T-cell (primary cell): Measurements from ENCODE around the gene TTF2. TPM values are rescaled to one million over a fixed set of nuclear protein-coding genes. Genes with fewer than 3 reads are reported as not detected.
"Not testable (repeated sequence)": the region's sequence is repeated elsewhere in the genome, so short reads cannot be mapped to it uniquely, and the experiment has no call there.

Source experiments
- ATAC-seq, 4 experiments: fragments of 200-7000 bp in 3 of 4; fragments of 150-1000 bp in 1 of 4; cut with Tn5 transposase; replicated peaks in 1 of 4; 1 replicate in 3 of 4; 2 replicates in 1 of 4; pipeline ENCODE4 v1.10.0; 2021; ENCODE audit warnings: moderate library complexity in 3 of 4, mild to moderate bottlenecking in 2 of 4, moderate number of reproducible peaks in 1 of 4
- CTCF ChIA-PET, 2 donors: fragments of 300-600 bp; sonication (Branson Sonifier 250); formaldehyde crosslinking; loops; one replicate each; lab custom pipeline; 2022; ENCODE audit warnings: antibody characterized with exemption in 2 of 2; lab: Charles Lee
- POLR2A ChIA-PET, 2 donors: fragments of 300-600 bp; sonication (Branson Sonifier 250); formaldehyde crosslinking; loops; one replicate each; lab custom pipeline; 2022; ENCODE audit warnings: antibody characterized with exemption in 2 of 2; lab: Charles Lee
- DNase-seq, 35 experiments: peaks; one replicate each; pipeline versions ENCODE4 v3.0.0 to v3.0.0-alpha.2; 2013 to 2023
- H3K27ac ChIP-seq: one replicate; pipeline ENCODE4 v1.5.1; 2013; ENCODE audit warnings: low read length
- H3K27me3 ChIP-seq, 2 experiments: replicated peaks in 1 of 2; 1 replicate in 1 of 2; 2 replicates in 1 of 2; pipeline versions ENCODE4 v1.6.1 to v1.7.0; 2013; ENCODE audit warnings: low read length in 1 of 2, mixed read lengths in 1 of 2; ENCODE audit not compliant: control insufficient read depth in 2 of 2, insufficient read depth in 2 of 2; ENCODE audit errors: extremely low read depth in 1 of 2
- H3K36me3 ChIP-seq, 2 donors: 1 replicate in 1 of 2; 2 replicates in 1 of 2; pipeline versions ENCODE4 v1.6.1 to v1.7.0; 2013; ENCODE audit warnings: low read length in 1 of 2; ENCODE audit not compliant: control insufficient read depth in 2 of 2, insufficient read depth in 1 of 2; ENCODE audit errors: extremely low read depth in 1 of 2
- H3K4me1 ChIP-seq, 2 experiments: 1 replicate in 1 of 2; 2 replicates in 1 of 2; pipeline versions ENCODE4 v1.6.1 to v1.7.0; 2013; ENCODE audit warnings: low read length in 2 of 2, mixed read lengths in 1 of 2; ENCODE audit not compliant: insufficient read depth in 2 of 2, control insufficient read depth in 1 of 2; ENCODE audit errors: extremely low read depth in 1 of 2
- H3K4me3 ChIP-seq, 2 donors: 1 replicate in 1 of 2; 2 replicates in 1 of 2; pipeline versions ENCODE4 v1.5.1 to v1.7.0; 2013; ENCODE audit warnings: mild to moderate bottlenecking in 2 of 2, low read length in 1 of 2, moderate library complexity in 1 of 2; ENCODE audit not compliant: control insufficient read depth in 1 of 2; ENCODE audit errors: extremely low read depth in 1 of 2
- H3K9me3 ChIP-seq: 2 replicates; pipeline ENCODE4 v1.7.0; 2013
- H3K27ac Mint-ChIP-seq, 2 donors: one replicate each; pipeline ENCODE4 v1.8.0; 2020 to 2021; ENCODE audit warnings: mild to moderate bottlenecking in 2 of 2, mixed read lengths in 2 of 2
- H3K27me3 Mint-ChIP-seq, 2 donors: one replicate each; pipeline ENCODE4 v1.8.0; 2021 to 2022; ENCODE audit warnings: mixed read lengths in 2 of 2
- H3K36me3 Mint-ChIP-seq: one replicate; pipeline ENCODE4 v1.8.0; 2021; ENCODE audit warnings: mixed read lengths
- H3K4me1 Mint-ChIP-seq, 3 donors: one replicate each; pipeline ENCODE4 v1.8.0; 2020 to 2022; ENCODE audit warnings: mixed read lengths in 3 of 3, mild to moderate bottlenecking in 1 of 3
- H3K4me3 Mint-ChIP-seq, 3 donors: one replicate each; pipeline ENCODE4 v1.8.0; 2020 to 2022; ENCODE audit warnings: mild to moderate bottlenecking in 3 of 3, mixed read lengths in 3 of 3, moderate library complexity in 3 of 3
- H3K9me3 Mint-ChIP-seq, 3 donors: one replicate each; pipeline ENCODE4 v1.8.0; 2020 to 2022; ENCODE audit warnings: mixed read lengths in 3 of 3
- WGBS: methylation state at CpG from one replicate; pipeline ENCODE4 v1.1.5; 2013; ENCODE audit warnings: missing lambda C conversion rate; ENCODE audit not compliant: insufficient coverage; 5-methylcytosine and 5-hydroxymethylcytosine counted together
- total RNA-seq, 35 experiments: library from RNA in 6 of 35; stranded (reverse) in 6 of 35; fragments of 120-200 nt in 1 of 35; gene quantifications; one replicate each; pipeline versions ENCODE4 v1.2.1 to v1.2.4 and lab custom pipeline; 2013 to 2026

The TTF2 gene
- total RNA-seq, 5 donors from 2014 or later (not counting 1 experiment from before 2014, with no cell fraction given), result 26.7 to 37.1 (median 33.8) TPM

DNA sequence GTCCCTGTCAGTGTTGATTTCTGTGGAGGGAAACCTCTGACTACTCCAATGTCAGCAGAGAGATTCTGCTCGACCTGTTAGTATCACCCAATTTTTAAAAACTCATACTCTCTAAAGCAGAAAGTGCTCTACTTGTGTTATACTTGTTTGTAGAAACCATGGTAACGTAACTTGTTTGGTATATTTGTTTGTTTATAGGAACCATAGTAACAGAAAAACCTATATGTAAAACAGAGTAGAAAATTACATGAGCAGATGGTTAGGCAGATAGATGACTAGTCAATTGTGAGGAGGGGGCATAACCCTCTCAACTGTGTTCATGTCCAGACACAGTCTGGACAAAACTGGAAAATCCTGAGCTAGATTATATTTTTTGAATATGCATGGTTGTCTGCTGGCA is 54.8 kb downstream of the TTF2 start:
- POLR2A ChIA-PET, result no interaction called here
- Mint-ChIP-seq H3K36me3 (no peaks in the 10 kb centered on the region), H3K27me3 (peaks cover 0 to 3% of the 10 kb centered on the region in 2 donors)

DNA sequence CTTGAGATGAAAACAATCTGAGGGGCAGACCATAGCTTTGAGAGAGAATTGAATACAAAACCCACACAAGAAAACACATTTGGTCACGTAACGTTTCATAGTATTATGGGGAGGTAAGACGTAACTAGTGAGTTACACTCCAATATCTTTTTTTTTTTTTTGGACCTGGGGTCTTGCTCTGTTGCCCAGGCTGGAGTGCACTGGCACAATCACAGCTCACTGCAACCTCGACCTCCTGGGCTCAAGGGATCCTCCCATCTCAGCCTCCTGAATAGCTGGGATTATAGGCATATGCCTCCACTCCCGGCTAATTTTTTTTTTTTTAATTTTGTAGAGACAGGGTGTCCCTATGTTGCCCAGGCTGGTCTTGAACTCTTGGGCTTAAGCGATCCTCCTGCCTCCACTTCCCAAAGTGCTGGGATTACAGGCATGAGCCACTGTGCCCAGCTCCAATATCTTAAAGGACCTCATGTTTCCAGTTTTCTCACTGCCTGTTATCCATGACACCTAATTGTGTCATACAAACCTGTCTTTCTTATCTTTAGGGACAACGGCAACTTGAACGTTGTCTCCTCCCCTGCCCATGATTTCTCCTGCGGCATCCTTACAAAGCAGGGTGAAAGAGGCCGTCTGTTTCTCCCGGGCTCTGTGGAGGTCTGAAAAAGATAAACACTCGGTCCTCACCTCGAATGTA is 56.1 kb downstream of the TTF2 start:
- H3K27ac ChIP-seq, result no peak overlapping the region
- ATAC-seq (no peak), DNase-seq (no peak)
- peaks cover 6 to 13% (median 12%) of the 10 kb centered on the region in 3 donors for H3K4me1 Mint-ChIP-seq
- H3K9me3 ChIP-seq, result no peaks in the 10 kb centered on the region
- ChIA-PET POLR2A (interaction anchor here in 1 of 2 donors (0.7 kb wide), 1 partner anchor 13 kb away, joined by 4 read pairs; no protein-coding TSS in a partner anchor), CTCF (interaction anchor here in 1 of 2 donors (0.6 to 1.0 kb wide), 2 partner anchors 13 to 783 kb away, joined by 3 to 4 read pairs; no protein-coding TSS in a partner anchor)
- H3K27me3 ChIP-seq, result peaks cover 0 to 2% of the 10 kb centered on the region in 2 experiments
- H3K4me3 ChIP-seq, result no peak overlapping the region
- H3K4me3 Mint-ChIP-seq, result no peak overlapping the region
- no peaks in the 10 kb centered on the region for H3K36me3 ChIP-seq
- H3K36me3 Mint-ChIP-seq, result no peaks in the 10 kb centered on the region
- 83% methylated on average over 1 of the region's 13 CpGs for WGBS
- H3K27me3 Mint-ChIP-seq, result peaks cover 0 to 3% of the 10 kb centered on the region in 2 donors
- no peaks in the 10 kb centered on the region for H3K9me3 Mint-ChIP-seq
- H3K27ac Mint-ChIP-seq, result no peak overlapping the region
- peaks cover 0 to 6% of the 10 kb centered on the region in 2 experiments for H3K4me1 ChIP-seq

More for the DNA sequence above, 54.8 kb downstream of the TTF2 start:
- no peak overlapping the region for H3K27ac ChIP-seq
- no peaks in the 10 kb centered on the region for H3K4me1 ChIP-seq
- H3K27me3 ChIP-seq, result no peaks in the 10 kb centered on the region
- H3K36me3 ChIP-seq, result no peaks in the 10 kb centered on the region
- no peak for DNase-seq
- H3K4me3 Mint-ChIP-seq, result no peak overlapping the region
- no CpG with 5 or more reads among the region's 2 CpGs for WGBS
- H3K4me3 ChIP-seq, result no peak overlapping the region
- H3K27ac Mint-ChIP-seq, result no peak overlapping the region
- peaks cover 0 to 15% (median 13%) of the 10 kb centered on the region in 3 donors for H3K4me1 Mint-ChIP-seq
- CTCF ChIA-PET, result interaction anchor here in 1 of 2 donors (0.5 to 1.6 kb wide), 4 partner anchors 10 to 19 kb away, joined by 3 to 6 read pairs (median 4); no protein-coding TSS in a partner anchor
- H3K9me3 Mint-ChIP-seq, result no peaks in the 10 kb centered on the region
- ATAC-seq, result no peak
- no peaks in the 10 kb centered on the region for H3K9me3 ChIP-seq

DNA sequence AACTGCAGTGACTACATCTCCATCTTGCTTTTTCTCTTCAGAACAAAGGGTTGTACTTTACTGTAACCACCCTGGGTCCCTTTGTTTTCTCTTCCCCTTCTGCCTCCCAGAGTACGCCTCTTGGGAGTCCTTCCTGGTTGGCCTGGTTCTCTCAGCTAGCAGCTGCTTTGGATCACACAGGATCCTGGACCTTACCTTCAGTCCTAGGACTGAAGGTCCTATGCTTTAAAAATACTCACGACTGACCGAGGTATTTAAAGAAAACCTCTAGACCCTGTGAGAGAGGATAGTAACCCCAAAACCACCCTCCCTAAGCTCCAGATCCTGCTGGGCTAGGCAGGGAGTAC is 56.6 kb downstream of the TTF2 start:
- Histone ChIP-seq H3K4me1 (peaks cover 0 to 8% of the 10 kb centered on the region in 2 experiments), H3K36me3 (no peaks in the 10 kb centered on the region), H3K9me3 (no peaks in the 10 kb centered on the region), H3K27ac (no peak overlapping the region), H3K4me3 (no peak overlapping the region), H3K27me3 (peaks cover 0 to 4% of the 10 kb centered on the region in 2 experiments)
- H3K27me3 Mint-ChIP-seq, result peaks cover 0 to 3% of the 10 kb centered on the region in 2 donors
- H3K36me3 Mint-ChIP-seq, result no peaks in the 10 kb centered on the region
- no peak overlapping the region for H3K4me3 Mint-ChIP-seq
- POLR2A ChIA-PET, result interaction anchor here in 1 of 2 donors (0.7 kb wide), 1 partner anchor 13 kb away, joined by 4 read pairs; no protein-coding TSS in a partner anchor
- no peaks in the 10 kb centered on the region for H3K9me3 Mint-ChIP-seq
- no CpG with 5 or more reads among the region's 3 CpGs for WGBS
- no peak overlapping the region for H3K27ac Mint-ChIP-seq
- H3K4me1 Mint-ChIP-seq, result peaks cover 6 to 13% (median 12%) of the 10 kb centered on the region in 3 donors
- DNase-seq (no peak), ATAC-seq (no peak)
- CTCF ChIA-PET, result interaction anchor here in 1 of 2 donors (0.6 to 1.0 kb wide), 2 partner anchors 12 to 783 kb away, joined by 3 to 4 read pairs; no protein-coding TSS in a partner anchor

DNA sequence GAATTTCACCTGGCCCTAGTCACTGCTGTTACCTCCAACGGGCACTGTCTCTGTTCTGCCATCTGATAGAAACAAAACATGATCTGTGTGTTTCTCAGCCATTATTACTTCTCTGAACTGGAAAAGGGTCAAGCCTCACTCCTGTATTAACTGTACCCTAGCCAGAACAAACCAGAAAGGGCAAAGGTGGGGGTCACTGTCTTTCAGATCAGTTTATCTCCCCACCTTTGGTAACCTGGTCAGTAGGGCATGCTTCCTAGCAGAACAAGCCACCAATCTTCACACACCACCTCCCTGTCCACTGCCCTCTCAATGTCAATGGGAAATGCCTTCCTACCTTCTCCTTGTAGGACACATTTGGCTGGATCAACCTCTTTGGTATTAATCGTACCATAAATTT is 57.6 kb downstream of the TTF2 start:
- no peaks in the 10 kb centered on the region for H3K9me3 Mint-ChIP-seq
- peaks cover 0 to 3% of the 10 kb centered on the region in 2 donors for H3K27me3 Mint-ChIP-seq
- H3K27me3 ChIP-seq, result peaks cover 0 to 12% of the 10 kb centered on the region in 2 experiments
- ChIA-PET POLR2A (no interaction called here), CTCF (no interaction called here)
- peaks cover 6 to 14% (median 13%) of the 10 kb centered on the region in 3 donors for H3K4me1 Mint-ChIP-seq
- H3K36me3 ChIP-seq, result no peaks in the 10 kb centered on the region
- ATAC-seq, result no peak
- no peak overlapping the region for H3K27ac ChIP-seq
- H3K9me3 ChIP-seq, result no peaks in the 10 kb centered on the region
- H3K27ac Mint-ChIP-seq, result no peak overlapping the region
- peaks cover 0 to 15% of the 10 kb centered on the region in 2 experiments for H3K4me1 ChIP-seq
- H3K4me3 ChIP-seq, result no peak overlapping the region
- 100% methylated on average over 2 of the region's 2 CpGs for WGBS
- no peaks in the 10 kb centered on the region for H3K36me3 Mint-ChIP-seq
- no peak overlapping the region for H3K4me3 Mint-ChIP-seq
- DNase-seq, result no peak

DNA sequence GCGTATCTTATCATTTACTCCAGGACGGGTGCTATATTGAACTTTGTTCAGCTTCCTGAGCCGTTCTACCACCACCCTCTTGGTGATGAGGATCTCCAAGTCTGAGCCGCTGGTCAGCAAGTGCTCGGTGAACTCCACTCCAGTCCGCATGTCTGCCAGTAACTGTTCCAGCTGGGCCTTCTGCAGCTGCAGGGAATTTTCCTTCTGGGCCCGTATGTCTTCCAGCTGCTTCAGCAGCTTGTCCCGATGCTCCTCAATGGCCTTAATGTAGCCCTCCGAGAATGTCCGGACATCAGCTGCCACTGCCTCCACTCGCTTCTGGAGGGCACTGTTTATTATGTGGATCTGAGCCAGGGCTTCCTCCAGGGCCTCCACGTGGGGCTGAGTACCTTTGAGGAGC is 58.0 kb downstream of the TTF2 start:
- Mint-ChIP-seq H3K4me1 (peaks cover 6 to 16% (median 14%) of the 10 kb centered on the region in 3 donors), H3K4me3 (no peak overlapping the region), H3K27ac (no peak overlapping the region), H3K27me3 (peaks cover 0 to 3% of the 10 kb centered on the region in 2 donors), H3K9me3 (no peaks in the 10 kb centered on the region), H3K36me3 (no peaks in the 10 kb centered on the region)
- ATAC-seq (no peak), DNase-seq (no peak)
- H3K9me3 ChIP-seq, result no peaks in the 10 kb centered on the region
- H3K36me3 ChIP-seq, result no peaks in the 10 kb centered on the region
- peaks cover 0 to 15% of the 10 kb centered on the region in 2 experiments for H3K4me1 ChIP-seq
- 92% methylated on average over 9 of the region's 12 CpGs for WGBS
- H3K4me3 ChIP-seq, result no peak overlapping the region
- no peak overlapping the region for H3K27ac ChIP-seq
- H3K27me3 ChIP-seq, result peaks cover 0 to 12% of the 10 kb centered on the region in 2 experiments
- CTCF ChIA-PET, result no interaction called here
- POLR2A ChIA-PET, result no interaction called here

DNA sequence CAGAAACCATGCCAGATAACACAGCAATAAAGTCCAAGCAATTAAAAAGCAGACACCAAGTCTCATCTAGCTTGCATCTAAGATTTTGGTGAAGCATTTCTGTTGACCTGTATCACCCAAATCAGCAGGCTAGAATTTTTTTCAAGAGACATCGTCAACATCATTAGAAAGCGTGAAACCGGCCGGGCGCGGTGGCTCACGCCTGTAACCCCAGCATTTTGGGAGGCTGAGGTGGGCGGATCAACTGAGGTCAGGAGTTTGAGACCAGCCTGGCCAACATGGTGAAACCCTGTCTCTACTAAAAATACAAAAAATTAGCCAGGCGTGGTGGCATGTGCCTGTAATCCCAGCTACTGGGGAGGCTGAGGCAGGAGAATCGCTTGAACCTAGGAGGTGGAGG is 59.0 kb downstream of the TTF2 start:
- ChIA-PET CTCF (interaction anchor here (1.8 to 2.0 kb wide), 2 partner anchors 9 to 10 kb away, joined by 5 to 17 read pairs; no protein-coding TSS in a partner anchor), POLR2A (interaction anchor here in 1 of 2 donors (0.7 kb wide), 1 partner anchor 59 kb away, joined by 3 read pairs; the partner anchor contains the start of gene TTF2)
- H3K27ac Mint-ChIP-seq, H3K27me3 Mint-ChIP-seq, H3K9me3 Mint-ChIP-seq, H3K27ac ChIP-seq, DNase-seq, H3K9me3 ChIP-seq, H3K36me3 ChIP-seq, H3K36me3 Mint-ChIP-seq, H3K4me3 Mint-ChIP-seq, H3K4me3 ChIP-seq, ATAC-seq: not testable (repeated sequence)
- H3K27me3 ChIP-seq, result peaks cover 0 to 12% of the 10 kb centered on the region in 2 experiments
- H3K4me1 ChIP-seq, result peaks cover 0 to 15% of the 10 kb centered on the region in 2 experiments
- WGBS, result 98% methylated on average over 7 of the region's 10 CpGs
- H3K4me1 Mint-ChIP-seq, result peaks cover 6 to 16% (median 14%) of the 10 kb centered on the region in 3 donors
